Body of pancreas (tissue), 4 donors: ENCODE results near the gene SYT13. TPM values are rescaled to one million over a fixed set of nuclear protein-coding genes. Genes with fewer than 3 reads are reported as not detected.

Experiments
- ATAC-seq: fragments of 150-250 bp; one replicate; pipeline ENCODE4 v1.9.1; 2016
- DNase-seq, 4 donors: peaks; one replicate each; pipeline ENCODE4 v3.0.0-alpha.2; 2019
- H3K27ac ChIP-seq, 4 donors: fragments of 200-600 bp; sonication (generic); 1 replicate in 3 of 4; 2 replicates in 1 of 4; pipeline versions ENCODE4 v1.5.1 to v1.6.1; 2016 to 2019; ENCODE audit warnings: mild to moderate bottlenecking in 1 of 4, mixed read lengths in 1 of 4, moderate library complexity in 1 of 4
- H3K27me3 ChIP-seq, 2 donors: fragments of 200-600 bp; sonication (generic); one replicate each; pipeline ENCODE4 v1.6.0; 2016; ENCODE audit warnings: mild to moderate bottlenecking in 1 of 2
- H3K36me3 ChIP-seq, 2 donors: fragments of 200-600 bp; sonication (generic); replicated peaks in 1 of 2; 2 replicates each; pipeline ENCODE4 v1.5.1; 2016; ENCODE audit warnings: low read depth in 2 of 2; ENCODE audit not compliant: insufficient read depth in 1 of 2
- H3K4me1 ChIP-seq: fragments of 200-600 bp; sonication (generic); one replicate; pipeline ENCODE4 v1.6.0; 2016
- H3K4me3 ChIP-seq, 2 donors: fragments of 200-600 bp; sonication (generic); 1 replicate in 1 of 2; 2 replicates in 1 of 2; pipeline ENCODE4 v1.5.1; 2016 to 2019
- H3K9me3 ChIP-seq, 3 donors: fragments of 200-600 bp; sonication (generic); 1 replicate in 2 of 3; 2 replicates in 1 of 3; pipeline ENCODE4 v1.5.1; 2016
- CTCF ChIP-seq, 7 experiments: fragments of 450-650 bp in 4 of 7; fragments of 200-600 bp in 3 of 7; sonication (generic) in 3 of 7; IDR thresholded peaks; one replicate each; pipeline ENCODE4 v1.5.1; 2016 to 2019; ENCODE audit warnings: antibody characterized with exemption in 7 of 7
- POLR2A ChIP-seq, 3 donors: fragments of 450-650 bp; IDR thresholded peaks; one replicate each; pipeline ENCODE4 v1.6.1; 2016; ENCODE audit warnings: antibody characterized with exemption in 3 of 3, mild to moderate bottlenecking in 2 of 3
- WGBS, 2 donors: methylation state at CpG; one replicate each; pipeline ENCODE4 v1.1.5; 2017; 5-methylcytosine and 5-hydroxymethylcytosine counted together
- intact Hi-C: fragments of 100-400 bp; cut with DNase I; formaldehyde crosslinking; loops from one replicate; pipeline ENCODE4 v1.15.1; 2023
- total RNA-seq, 2 donors: library from RNA; depleted of rRNA; stranded (reverse); fragments of >200 nt; gene quantifications; one replicate each; pipeline ENCODE4 v1.1.0, GENCODE V29; 2016

SYT13 gene
- total RNA-seq, 2 donors from 2014 or later, result 6.7 to 9.9 TPM

- Histone ChIP-seq H3K9me3 (no peaks in the 10 kb centered on the region), H3K4me3 (no peak overlapping the region), H3K36me3 (no peaks in the 10 kb centered on the region), H3K27me3 (no peaks in the 10 kb centered on the region), H3K27ac (no peak overlapping the region), H3K4me1 (peaks cover 4% of the 10 kb centered on the region)
- 87 to 95% methylated on average over 9 of the region's 9 CpGs for WGBS, 2 donors
- DNase-seq (no peak), ATAC-seq (no peak)
- intact Hi-C loops, result no loop called here
- TF ChIP-seq POLR2A (IDR thresholded peaks at IDR 0.05) (no peak), CTCF (IDR thresholded peaks at IDR 0.05) (no peak)
These were observed 74.4 kb downstream of the SYT13 start for GRCh38 chr11:45211732-45212131.

- Histone ChIP-seq H3K4me1 (peaks cover 4% of the 10 kb centered on the region), H3K4me3 (no peak overlapping the region), H3K27ac (peak overlapping the region in 2 of 4 donors; percentile 41 to 60), H3K27me3 (no peaks in the 10 kb centered on the region), H3K9me3 (no peaks in the 10 kb centered on the region), H3K36me3 (no peaks in the 10 kb centered on the region)
- whole genome bisulfite sequencing, 2 donors, result 90 to 100% methylated on average over 2 to 9 of the region's 9 CpGs
- DNase-seq (peak in 1 of 4 donors; percentile 20), ATAC-seq (no peak)
- intact Hi-C loops, result no loop called here
- TF ChIP-seq CTCF (IDR thresholded peaks at IDR 0.05), result no peak
- TF ChIP-seq POLR2A (IDR thresholded peaks at IDR 0.05), result no peak
These were observed 75.3 kb downstream of the SYT13 start for GRCh38 chr11:45210846-45211245.

- Histone ChIP-seq H3K36me3 (no peaks in the 10 kb centered on the region), H3K9me3 (no peaks in the 10 kb centered on the region), H3K4me1 (peaks cover 4% of the 10 kb centered on the region), H3K27me3 (no peaks in the 10 kb centered on the region), H3K27ac (peak overlapping the region in 2 of 4 donors; percentile 41 to 60), H3K4me3 (no peak overlapping the region)
- 77 to 86% methylated on average over 27 to 28 of the region's 29 CpGs for WGBS, 2 donors
- DNase-seq (peak; percentile 39 to 73 (median 63)), ATAC-seq (peak; percentile 62)
- intact Hi-C loops, result no loop called here
- TF ChIP-seq CTCF (IDR thresholded peaks at IDR 0.05) (no peak), POLR2A (IDR thresholded peaks at IDR 0.05) (peak in 1 of 3 donors; percentile 24)
These were observed 76.0 kb downstream of the SYT13 start for GRCh38 chr11:45209891-45210699.

GRCh38 chr11:45209000-45209879 is 76.9 kb downstream of the SYT13 start:
- Histone ChIP-seq H3K9me3 (no peaks in the 10 kb centered on the region), H3K27me3 (no peaks in the 10 kb centered on the region), H3K27ac (peak overlapping the region in 2 of 4 donors; percentile 46 to 60), H3K4me1 (peaks cover 4% of the 10 kb centered on the region), H3K4me3 (no peak overlapping the region), H3K36me3 (no peaks in the 10 kb centered on the region)
- intact Hi-C loops, result no loop called here
- TF ChIP-seq POLR2A (IDR thresholded peaks at IDR 0.05) (no peak), CTCF (IDR thresholded peaks at IDR 0.05) (no peak)
- ATAC-seq (no peak), DNase-seq (no peak)
- 84 to 86% methylated on average over 30 to 34 of the region's 35 CpGs for WGBS, 2 donors
